Retinal pigment epithelial cell (primary cell): ENCODE measurements around the gene HDGF.

Experiments
- DNase-seq: peaks from one replicate; pipeline ENCODE4 v3.0.0-alpha.2; 2010; ENCODE audit warnings: low read depth
- H3K4me3 ChIP-seq: 2 replicates; pipeline ENCODE4 v1.5.1; 2011; ENCODE audit warnings: mild to moderate bottlenecking, low read length, control low read depth, moderate library complexity
- TF ChIP-seq, protein P1 (sequence below): conservative IDR thresholded peaks from 2 replicates; pipeline ENCODE4 v1.5.1; 2011; ENCODE audit warnings: low read depth, low read length, control low read depth, inconsistent platforms

Gene HDGF

DNA sequence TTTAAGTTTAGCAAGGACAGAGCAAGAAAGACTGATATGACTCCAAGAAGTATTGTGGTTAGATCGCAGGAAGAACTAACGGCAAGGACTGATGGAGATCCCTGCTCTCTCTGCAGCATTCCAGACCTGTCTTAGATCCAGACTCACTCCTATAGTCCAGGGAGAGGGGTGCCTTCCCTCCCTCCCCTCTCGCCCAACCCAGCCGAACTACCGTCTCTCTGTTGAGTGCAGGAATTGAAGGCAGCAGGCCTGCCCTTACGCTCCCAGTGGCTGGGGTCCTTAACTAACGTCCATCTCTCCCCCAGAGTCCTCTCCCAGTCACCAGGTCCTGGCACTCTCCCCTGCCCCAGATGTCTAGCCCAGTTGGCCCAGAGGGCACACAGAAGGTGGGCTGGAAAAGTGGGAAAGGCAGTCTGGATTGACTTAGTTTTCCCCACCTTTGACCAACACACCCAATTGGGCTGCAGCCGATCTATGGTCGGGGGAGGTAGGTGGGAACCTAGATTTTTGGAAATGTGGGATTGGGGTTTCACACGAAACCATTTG, 47.2 kb downstream of the HDGF start:
- H3K4me3 ChIP-seq = peak overlapping the region; percentile 54
- TF ChIP-seq, protein P1, sequence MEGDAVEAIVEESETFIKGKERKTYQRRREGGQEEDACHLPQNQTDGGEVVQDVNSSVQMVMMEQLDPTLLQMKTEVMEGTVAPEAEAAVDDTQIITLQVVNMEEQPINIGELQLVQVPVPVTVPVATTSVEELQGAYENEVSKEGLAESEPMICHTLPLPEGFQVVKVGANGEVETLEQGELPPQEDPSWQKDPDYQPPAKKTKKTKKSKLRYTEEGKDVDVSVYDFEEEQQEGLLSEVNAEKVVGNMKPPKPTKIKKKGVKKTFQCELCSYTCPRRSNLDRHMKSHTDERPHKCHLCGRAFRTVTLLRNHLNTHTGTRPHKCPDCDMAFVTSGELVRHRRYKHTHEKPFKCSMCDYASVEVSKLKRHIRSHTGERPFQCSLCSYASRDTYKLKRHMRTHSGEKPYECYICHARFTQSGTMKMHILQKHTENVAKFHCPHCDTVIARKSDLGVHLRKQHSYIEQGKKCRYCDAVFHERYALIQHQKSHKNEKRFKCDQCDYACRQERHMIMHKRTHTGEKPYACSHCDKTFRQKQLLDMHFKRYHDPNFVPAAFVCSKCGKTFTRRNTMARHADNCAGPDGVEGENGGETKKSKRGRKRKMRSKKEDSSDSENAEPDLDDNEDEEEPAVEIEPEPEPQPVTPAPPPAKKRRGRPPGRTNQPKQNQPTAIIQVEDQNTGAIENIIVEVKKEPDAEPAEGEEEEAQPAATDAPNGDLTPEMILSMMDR = no peak
- DNase-seq = no peak

DNA sequence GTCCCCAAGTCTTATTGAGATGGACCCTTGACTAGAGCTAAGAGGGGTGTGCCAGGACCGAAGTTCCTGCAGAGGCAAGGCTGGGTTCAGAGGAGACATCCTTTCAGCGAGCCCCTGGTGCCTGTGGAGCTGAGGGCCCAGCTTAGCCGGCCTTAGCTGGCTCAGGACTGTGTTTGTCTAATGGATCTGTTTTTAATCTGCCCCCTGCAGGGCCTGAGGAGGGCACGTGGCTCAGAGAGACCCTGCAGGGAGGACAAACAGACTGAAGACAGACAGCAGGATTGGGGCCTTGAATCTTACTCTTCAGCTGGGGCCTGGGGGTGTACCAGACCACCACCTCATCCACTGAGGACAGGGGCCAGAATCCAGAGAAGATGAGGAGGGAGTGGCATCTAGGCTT, 47.7 kb downstream of the HDGF start:
- DNase-seq = no peak
- H3K4me3 ChIP-seq = peak overlapping the region; percentile 54
- TF ChIP-seq, protein P1 = no peak

GRCh38 chr1:156703336-156703735, 48.1 kb downstream of the HDGF start:
- DNase-seq = no peak
- H3K4me3 ChIP-seq = peak overlapping the region; percentile 54
- TF ChIP-seq, protein P1 = no peak

- DNase-seq = no peak
- no peak overlapping the region for H3K4me3 ChIP-seq
- TF ChIP-seq, protein P1 = no peak
Measured at GRCh38 chr1:156700736-156701531, 50.5 kb downstream of the HDGF start.

DNA sequence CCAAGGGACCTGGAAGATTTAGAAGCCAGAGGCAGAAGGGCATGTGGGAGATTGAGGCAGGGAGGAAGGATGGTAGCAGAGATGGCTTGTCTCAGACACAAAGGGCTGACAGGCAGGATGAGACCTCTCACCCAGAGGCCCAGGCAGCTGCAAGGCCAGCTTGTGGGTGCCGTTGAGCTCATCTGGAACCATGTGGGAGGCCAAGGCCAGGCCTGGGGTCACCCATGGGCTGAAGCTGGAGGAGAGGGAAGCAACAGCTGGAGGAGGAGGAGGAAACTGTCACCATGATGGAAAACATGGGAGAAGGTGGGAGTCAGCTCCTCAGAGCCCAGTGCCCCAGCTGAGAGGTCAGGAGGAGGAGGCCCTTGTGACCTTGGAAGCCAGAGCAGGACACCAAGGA, 52.5 kb downstream of the HDGF start:
- no peak for DNase-seq
- TF ChIP-seq, protein P1 = no peak
- H3K4me3 ChIP-seq = no peak overlapping the region

- no peak for DNase-seq
- TF ChIP-seq, protein P1 = no peak
- H3K4me3 ChIP-seq = no peak overlapping the region
Measured at GRCh38 chr1:156697481-156697880, 54.0 kb downstream of the HDGF start.

DNA sequence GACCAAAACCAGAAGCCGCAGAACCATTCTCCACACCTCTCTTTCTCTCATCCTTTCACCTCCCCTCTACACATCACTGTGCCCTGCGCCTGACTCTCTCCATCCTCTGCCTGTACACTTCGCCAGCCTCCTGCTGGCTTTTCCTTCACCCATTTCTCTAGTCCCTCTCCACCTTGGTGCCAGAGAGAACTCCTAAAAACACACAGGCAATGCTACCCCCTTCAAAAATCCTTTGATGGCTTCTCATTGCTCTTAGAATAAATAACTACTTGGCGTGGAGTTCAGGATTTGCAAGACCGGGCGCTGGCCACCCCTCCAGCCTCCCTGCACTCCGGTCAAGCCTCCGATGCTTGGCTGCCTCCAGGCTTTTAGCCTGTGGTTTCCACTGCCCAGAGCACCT, 54.7 kb downstream of the HDGF start:
- no peak for DNase-seq
- TF ChIP-seq, protein P1 = no peak
- no peak overlapping the region for H3K4me3 ChIP-seq
